ENCODE results near the gene FCF1.

FCF1 gene

DNA sequence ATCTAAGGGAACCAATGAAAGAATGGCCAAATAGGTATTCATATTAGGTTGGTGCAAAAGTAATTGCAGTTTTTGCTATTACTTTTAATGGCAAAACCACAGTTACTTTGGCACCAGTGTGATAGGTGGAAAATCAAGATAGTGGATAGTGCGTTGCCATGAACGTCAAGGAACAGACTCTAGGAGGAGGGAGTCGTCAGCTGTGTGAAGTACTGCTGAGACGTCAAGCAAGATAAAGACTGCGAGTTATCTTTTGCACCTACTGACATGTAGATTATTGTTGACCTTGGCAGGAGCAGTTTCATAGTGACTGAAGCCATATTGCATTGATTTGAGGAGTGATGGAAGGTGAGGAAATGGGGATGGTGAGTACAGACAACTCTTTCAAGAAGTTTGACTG lies 58.5 kb downstream of the FCF1 start:
- no peak for DNase-seq

DNA sequence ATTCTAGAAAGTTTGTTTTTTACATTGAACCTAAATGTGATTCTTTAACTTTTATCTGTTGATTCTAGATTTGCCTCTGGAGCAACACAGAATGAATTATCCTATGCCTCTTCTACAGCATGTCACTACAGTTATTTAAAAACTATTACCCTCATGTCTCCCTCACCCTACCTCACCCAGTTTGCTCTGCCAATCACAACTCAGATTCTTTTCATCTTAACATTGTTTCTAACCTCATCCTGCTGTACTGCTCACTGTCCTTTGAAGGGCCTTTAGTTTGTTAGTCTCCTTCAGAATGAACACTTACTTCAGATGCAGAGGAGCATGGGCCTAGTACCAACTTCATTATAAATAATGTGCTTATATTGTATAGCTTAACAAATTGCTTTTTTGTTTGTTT lies 71.7 kb downstream of the FCF1 start:
- no peak for DNase-seq

DNA sequence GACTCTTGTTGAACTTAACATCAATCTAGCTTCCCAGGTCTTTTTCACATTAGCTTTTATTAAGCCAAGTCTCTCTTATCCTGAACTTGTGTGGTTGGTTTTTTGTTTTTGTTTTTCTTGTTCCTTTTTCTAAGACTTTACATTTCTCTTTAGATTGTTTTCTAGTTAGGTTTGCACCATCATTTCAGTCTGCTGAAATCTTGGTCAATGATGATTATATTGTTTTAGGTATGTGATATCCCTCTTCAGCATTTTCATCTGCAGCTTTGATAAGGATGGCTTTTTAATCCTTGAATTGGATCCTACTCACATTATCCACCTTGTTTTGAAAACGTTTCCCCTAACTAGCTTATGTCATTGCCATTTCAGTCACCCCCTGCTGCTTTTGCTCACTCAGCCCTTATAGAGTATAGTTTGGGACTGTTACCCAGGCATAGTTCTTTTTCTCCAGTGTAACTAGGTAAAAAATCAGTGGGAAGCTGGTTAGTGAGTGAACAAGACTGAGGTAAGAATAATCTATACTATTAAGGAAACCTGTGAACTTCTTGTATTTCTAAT lies 72.2 kb downstream of the FCF1 start:
- no peak for DNase-seq

DNA sequence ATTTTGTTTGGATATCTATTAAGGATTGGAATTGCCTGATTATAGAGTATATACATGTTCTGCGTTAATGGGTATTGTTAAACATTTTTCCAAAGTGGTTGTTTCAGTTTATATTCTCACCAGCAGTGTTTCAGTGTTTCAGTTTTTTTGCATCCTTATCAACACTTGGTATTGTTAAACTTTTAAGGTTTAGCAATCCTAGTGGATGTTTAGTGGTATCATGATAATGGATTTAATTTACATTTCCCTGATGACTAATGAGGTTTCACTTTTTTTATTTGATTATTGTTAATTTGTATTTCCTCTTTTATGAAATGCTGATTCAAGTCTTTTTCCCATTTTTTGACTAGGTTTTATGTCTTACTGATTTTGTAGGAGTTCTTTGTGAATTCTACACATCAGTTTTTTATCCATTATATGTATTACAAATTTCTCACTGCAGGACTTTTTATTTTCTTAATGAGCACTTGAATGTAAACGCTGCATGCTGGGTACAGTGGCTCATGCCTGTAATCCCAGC lies 73.9 kb downstream of the FCF1 start:
- no peak for DNase-seq

Data from DMS153 (cell line).